ENCODE measurements around the gene MTA3.

Gene MTA3

GRCh38 chr2:42742740-42743658, 174.6 kb downstream of the MTA3 start:
- DNase-seq: no peak

GRCh38 chr2:42743659-42743990, 175.2 kb downstream of the MTA3 start:
- no peak for DNase-seq

- no peak for DNase-seq
Measured at GRCh38 chr2:42744545-42745082, 176.2 kb downstream of the MTA3 start.

GRCh38 chr2:42747422-42747821, 179.0 kb downstream of the MTA3 start:
- DNase-seq: no peak

GRCh38 chr2:42748840-42749239, 180.4 kb downstream of the MTA3 start:
- no peak for DNase-seq

- DNase-seq: peak; percentile 98
Measured at GRCh38 chr2:42752314-42752713, 183.9 kb downstream of the MTA3 start.

GRCh38 chr2:42752816-42753813, 184.7 kb downstream of the MTA3 start:
- DNase-seq: peak; percentile 28

GRCh38 chr2:42754021-42754775, 185.8 kb downstream of the MTA3 start:
- DNase-seq: no peak

- DNase-seq: no peak
Measured at GRCh38 chr2:42754776-42755140, 186.3 kb downstream of the MTA3 start.

GRCh38 chr2:42755191-42755880, 186.9 kb downstream of the MTA3 start:
- no peak for DNase-seq

- DNase-seq: no peak
Measured at GRCh38 chr2:42756150-42756775, 187.8 kb downstream of the MTA3 start.

- no peak for DNase-seq
Measured at GRCh38 chr2:42756966-42757513, 188.6 kb downstream of the MTA3 start.

GRCh38 chr2:42757981-42758740, 189.7 kb downstream of the MTA3 start:
- no peak for DNase-seq

- no peak for DNase-seq
Measured at GRCh38 chr2:42758751-42759150, 190.3 kb downstream of the MTA3 start.

GRCh38 chr2:42761554-42761953, 193.1 kb downstream of the MTA3 start:
- DNase-seq: no peak

GRCh38 chr2:42762155-42762554, 193.7 kb downstream of the MTA3 start:
- DNase-seq: no peak

GRCh38 chr2:42762823-42763804, 194.7 kb downstream of the MTA3 start:
- DNase-seq: no peak

GRCh38 chr2:42764096-42764495, 195.7 kb downstream of the MTA3 start, which contains the start of gene OXER1:
Gene OXER1 (minus strand): TSS chr2:42764135. CDS start chr2:42764062, 73 bp downstream.
- DNase-seq: peak; percentile 54

GRCh38 chr2:42764901-42765300, 196.5 kb downstream of the MTA3 start:
- DNase-seq: no peak

All from GF-D8 (cell line).